GM12878 (cell line): Measurements from ENCODE around the gene ZNF408. TPM values are rescaled to one million over a fixed set of nuclear protein-coding genes. Genes with fewer than 3 reads are reported as not detected.

ENCODE experiments used
- ATAC-seq: fragments of 200-7000 bp; cut with Tn5 transposase; 3 replicates; pipeline ENCODE4 v1.9.1; 2020; ENCODE audit warnings: mild to moderate bottlenecking, moderate library complexity
- BruUV-seq: library from RNA; stranded (reverse); fragments of 400-500 nt; replicated peaks from 2 replicates; lab custom pipeline; 2021; lab: Mats Ljungman, UMichigan
- CTCF ChIA-PET: fragments of 300-600 bp; sonication (Branson Sonifier 250); formaldehyde crosslinking; extraction: SDS; loops from one replicate; lab custom pipeline; 2021; ENCODE audit warnings: inconsistent platforms; lab: Yijun Ruan, JAX
- POLR2A ChIA-PET: fragments of 350-600 bp; formaldehyde crosslinking; extraction: SDS; loops from one replicate; lab custom pipeline; 2021; ENCODE audit warnings: inconsistent platforms; lab: Charles Lee
- RAD21 ChIA-PET: fragments of 300-600 bp; sonication (Branson Sonifier 250); formaldehyde crosslinking; loops from one replicate; lab custom pipeline; 2023; ENCODE audit warnings: antibody characterized with exemption; ENCODE audit not compliant: unreplicated experiment; lab: Charles Lee
- SMC1A ChIA-PET: fragments of 300-600 bp; sonication (Branson Sonifier 250); formaldehyde crosslinking; loops from one replicate; lab custom pipeline; 2023; ENCODE audit not compliant: unreplicated experiment, uncharacterized antibody; lab: Charles Lee
- DNase-seq: peaks from one replicate; pipeline ENCODE4 v3.0.0-alpha.2; 2011; ENCODE audit warnings: low read depth, low spot score
- FAIRE-seq: peaks from 3 replicates; lab custom pipeline; 2011; peaks lifted over from hg19 to GRCh38; lab: Jason Lieb, UNC
- H2AFZ ChIP-seq: 2 replicates; pipeline ENCODE4 v1.6.0; 2011; ENCODE audit warnings: low read depth, low read length, control low read depth; ENCODE audit not compliant: control insufficient read depth
- H3K27ac ChIP-seq: 2 replicates; pipeline ENCODE4 v1.5.1; 2011; ENCODE audit warnings: control low read depth; ENCODE audit not compliant: control insufficient read depth, insufficient read depth
- H3K27me3 ChIP-seq, 2 experiments: replicated peaks in 1 of 2; 2 replicates each; pipeline versions ENCODE4 v1.6.0 to v1.6.1; 2011; ENCODE audit warnings: low read length in 1 of 2; ENCODE audit not compliant: control insufficient read depth in 2 of 2, insufficient read depth in 2 of 2
- H3K36me3 ChIP-seq, 2 experiments: 2 replicates each; pipeline ENCODE4 v1.5.1; 2011; ENCODE audit warnings: low read length in 1 of 2; ENCODE audit not compliant: control insufficient read depth in 2 of 2, insufficient read depth in 2 of 2
- H3K4me1 ChIP-seq: 2 replicates; pipeline ENCODE4 v1.6.1; 2011; ENCODE audit warnings: mild to moderate bottlenecking, low read length, moderate library complexity, mixed read lengths; ENCODE audit not compliant: control insufficient read depth, insufficient read depth
- H3K4me2 ChIP-seq: 2 replicates; pipeline ENCODE4 v1.6.0; 2011; ENCODE audit warnings: control low read depth; ENCODE audit not compliant: control insufficient read depth, insufficient read depth
- H3K4me3 ChIP-seq: fragments of 200-600 bp; sonication (generic); 2 replicates; pipeline ENCODE4 v1.5.1; 2016
- H3K79me2 ChIP-seq: 2 replicates; pipeline ENCODE4 v1.6.0; 2011; ENCODE audit warnings: low read length; ENCODE audit not compliant: control insufficient read depth, insufficient read depth
- H3K9ac ChIP-seq: 2 replicates; pipeline ENCODE4 v1.8.0; 2011; ENCODE audit warnings: low read length, control low read depth, mixed read lengths; ENCODE audit not compliant: control insufficient read depth, insufficient read depth
- H3K9me3 ChIP-seq: replicated peaks from 3 replicates; pipeline ENCODE4 v1.5.1; 2011; ENCODE audit warnings: mild to moderate bottlenecking, low read length; ENCODE audit not compliant: control insufficient read depth, insufficient read depth
- H4K20me1 ChIP-seq: 2 replicates; pipeline ENCODE4 v1.6.0; 2011; ENCODE audit not compliant: control insufficient read depth, insufficient read depth
- HDAC6 ChIP-seq: fragments of 200-600 bp; sonication (generic); IDR thresholded peaks from one replicate; pipeline ENCODE4 v1.8.0; 2017; ENCODE audit warnings: antibody characterized with exemption; ENCODE audit not compliant: unreplicated experiment
- NFIC ChIP-seq: IDR thresholded peaks from 2 replicates; pipeline ENCODE4 v1.6.1; 2012; ENCODE audit warnings: low read depth, mild to moderate bottlenecking, inconsistent platforms, low read length, moderate library complexity
- NR2C2 ChIP-seq: IDR thresholded peaks from 2 replicates; pipeline ENCODE4 v1.6.1; 2011; ENCODE audit warnings: borderline replicate concordance, low read depth; ENCODE audit not compliant: control insufficient read depth, insufficient read length
- PML ChIP-seq: IDR thresholded peaks from 2 replicates; pipeline ENCODE4 v1.6.1; 2012; ENCODE audit warnings: low read length, inconsistent platforms
- POLR2A ChIP-seq: IDR thresholded peaks from 2 replicates; pipeline ENCODE4 v1.6.1; 2011; ENCODE audit warnings: low read depth, mild to moderate bottlenecking, low read length
- TCF7 ChIP-seq: IDR thresholded peaks from 2 replicates; pipeline ENCODE4 v1.6.1; 2014; ENCODE audit warnings: antibody characterized with exemption, borderline replicate concordance
- ZBED1 ChIP-seq: IDR thresholded peaks from 2 replicates; pipeline ENCODE4 v1.6.1; 2016; ENCODE audit warnings: borderline replicate concordance
- ZNF24 ChIP-seq: fragments of 450-650 bp; IDR thresholded peaks from 2 replicates; pipeline ENCODE4 v1.6.1; 2017; ENCODE audit warnings: antibody characterized with exemption, mild to moderate bottlenecking
- WGBS: methylation state at CpG from one replicate; pipeline ENCODE4 v1.1.6; 2016; ENCODE audit warnings: low lambda C conversion rate; ENCODE audit not compliant: insufficient replicate concordance, insufficient coverage; ENCODE audit errors: missing lambda C conversion rate; 5-methylcytosine and 5-hydroxymethylcytosine counted together
- in situ Hi-C: fragments of 300-500 bp; cut with MboI; formaldehyde crosslinking; loops from 9 replicates; pipeline ENCODE4 v1.14.3; 2018; ENCODE audit warnings: mixed read lengths
- intact Hi-C: fragments of 100-400 bp; cut with micrococcal nuclease; formaldehyde crosslinking; loops from one replicate; pipeline ENCODE4 v1.14.2; 2022; ENCODE audit not compliant: unreplicated experiment
- polyA plus RNA-seq, 11 experiments: library from polyadenylated mRNA; depleted of rRNA in 4 of 11; unstranded in 6 of 11; stranded (reverse) in 5 of 11; fragments of >200 nt; fragmentation: Nextera tagmentation in 4 of 11; fragmentation: Illumina TruSeq in 1 of 11; extraction: Ambion mirVana in 4 of 11; extraction: Trizol in 1 of 11; gene quantifications; 1 replicate in 1 of 11; 2 replicates in 10 of 11; pipeline versions ENCODE4 v1.2.1 to v1.2.3, GENCODE V29; 2011 to 2016; ENCODE audit warnings: inconsistent platforms in 2 of 11, missing spikeins in 2 of 11, low read depth in 1 of 11
- total RNA-seq, 4 experiments: library from RNA; depleted of rRNA in 3 of 4; stranded (reverse); fragments of >200 nt in 3 of 4; fragmentation: Illumina TruSeq in 1 of 4; extraction: Trizol in 1 of 4; gene quantifications; 2 replicates each; pipeline versions ENCODE4 v1.2.1 to v1.2.3, GENCODE V29; 2013 to 2021
- TF ChIP-seq, protein P1 (sequence below): fragments of 450-650 bp; IDR thresholded peaks from 2 replicates; pipeline ENCODE4 v1.6.1; 2017; ENCODE audit warnings: mild to moderate bottlenecking, low read depth, inconsistent platforms; ENCODE audit not compliant: poor library complexity, severe bottlenecking
- TF ChIP-seq, protein P2 (sequence below): fragments of 450-650 bp; IDR thresholded peaks from 2 replicates; pipeline ENCODE4 v1.6.1; 2017; ENCODE audit warnings: mild to moderate bottlenecking, moderate library complexity
- TF ChIP-seq, protein P3 (sequence below): fragments of 450-650 bp; IDR thresholded peaks from 2 replicates; pipeline ENCODE4 v1.6.1; 2014; ENCODE audit warnings: mild to moderate bottlenecking

Gene ZNF408
- total and polyA plus RNA-seq, 10 of the 15 experiments (the other 5 are each of a cell fraction or from before 2014, with no cell fraction given) = 0.19 to 11.3 (median 7.2) TPM

GRCh38 chr11:46733234-46733633, 32.4 kb downstream of the ZNF408 start (continued):
- TF ChIP-seq, protein P1, sequence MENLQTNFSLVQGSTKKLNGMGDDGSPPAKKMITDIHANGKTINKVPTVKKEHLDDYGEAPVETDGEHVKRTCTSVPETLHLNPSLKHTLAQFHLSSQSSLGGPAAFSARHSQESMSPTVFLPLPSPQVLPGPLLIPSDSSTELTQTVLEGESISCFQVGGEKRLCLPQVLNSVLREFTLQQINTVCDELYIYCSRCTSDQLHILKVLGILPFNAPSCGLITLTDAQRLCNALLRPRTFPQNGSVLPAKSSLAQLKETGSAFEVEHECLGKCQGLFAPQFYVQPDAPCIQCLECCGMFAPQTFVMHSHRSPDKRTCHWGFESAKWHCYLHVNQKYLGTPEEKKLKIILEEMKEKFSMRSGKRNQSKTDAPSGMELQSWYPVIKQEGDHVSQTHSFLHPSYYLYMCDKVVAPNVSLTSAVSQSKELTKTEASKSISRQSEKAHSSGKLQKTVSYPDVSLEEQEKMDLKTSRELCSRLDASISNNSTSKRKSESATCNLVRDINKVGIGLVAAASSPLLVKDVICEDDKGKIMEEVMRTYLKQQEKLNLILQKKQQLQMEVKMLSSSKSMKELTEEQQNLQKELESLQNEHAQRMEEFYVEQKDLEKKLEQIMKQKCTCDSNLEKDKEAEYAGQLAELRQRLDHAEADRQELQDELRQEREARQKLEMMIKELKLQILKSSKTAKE = no peak
- TF ChIP-seq, protein P2, sequence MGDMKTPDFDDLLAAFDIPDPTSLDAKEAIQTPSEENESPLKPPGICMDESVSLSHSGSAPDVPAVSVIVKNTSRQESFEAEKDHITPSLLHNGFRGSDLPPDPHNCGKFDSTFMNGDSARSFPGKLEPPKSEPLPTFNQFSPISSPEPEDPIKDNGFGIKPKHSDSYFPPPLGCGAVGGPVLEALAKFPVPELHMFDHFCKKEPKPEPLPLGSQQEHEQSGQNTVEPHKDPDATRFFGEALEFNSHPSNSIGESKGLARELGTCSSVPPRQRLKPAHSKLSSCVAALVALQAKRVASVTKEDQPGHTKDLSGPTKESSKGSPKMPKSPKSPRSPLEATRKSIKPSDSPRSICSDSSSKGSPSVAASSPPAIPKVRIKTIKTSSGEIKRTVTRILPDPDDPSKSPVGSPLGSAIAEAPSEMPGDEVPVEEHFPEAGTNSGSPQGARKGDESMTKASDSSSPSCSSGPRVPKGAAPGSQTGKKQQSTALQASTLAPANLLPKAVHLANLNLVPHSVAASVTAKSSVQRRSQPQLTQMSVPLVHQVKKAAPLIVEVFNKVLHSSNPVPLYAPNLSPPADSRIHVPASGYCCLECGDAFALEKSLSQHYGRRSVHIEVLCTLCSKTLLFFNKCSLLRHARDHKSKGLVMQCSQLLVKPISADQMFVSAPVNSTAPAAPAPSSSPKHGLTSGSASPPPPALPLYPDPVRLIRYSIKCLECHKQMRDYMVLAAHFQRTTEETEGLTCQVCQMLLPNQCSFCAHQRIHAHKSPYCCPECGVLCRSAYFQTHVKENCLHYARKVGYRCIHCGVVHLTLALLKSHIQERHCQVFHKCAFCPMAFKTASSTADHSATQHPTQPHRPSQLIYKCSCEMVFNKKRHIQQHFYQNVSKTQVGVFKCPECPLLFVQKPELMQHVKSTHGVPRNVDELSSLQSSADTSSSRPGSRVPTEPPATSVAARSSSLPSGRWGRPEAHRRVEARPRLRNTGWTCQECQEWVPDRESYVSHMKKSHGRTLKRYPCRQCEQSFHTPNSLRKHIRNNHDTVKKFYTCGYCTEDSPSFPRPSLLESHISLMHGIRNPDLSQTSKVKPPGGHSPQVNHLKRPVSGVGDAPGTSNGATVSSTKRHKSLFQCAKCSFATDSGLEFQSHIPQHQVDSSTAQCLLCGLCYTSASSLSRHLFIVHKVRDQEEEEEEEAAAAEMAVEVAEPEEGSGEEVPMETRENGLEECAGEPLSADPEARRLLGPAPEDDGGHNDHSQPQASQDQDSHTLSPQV = no peak
- TF ChIP-seq NFIC (no peak), ZNF24 (no peak), ZBED1 (no peak)

DNA sequence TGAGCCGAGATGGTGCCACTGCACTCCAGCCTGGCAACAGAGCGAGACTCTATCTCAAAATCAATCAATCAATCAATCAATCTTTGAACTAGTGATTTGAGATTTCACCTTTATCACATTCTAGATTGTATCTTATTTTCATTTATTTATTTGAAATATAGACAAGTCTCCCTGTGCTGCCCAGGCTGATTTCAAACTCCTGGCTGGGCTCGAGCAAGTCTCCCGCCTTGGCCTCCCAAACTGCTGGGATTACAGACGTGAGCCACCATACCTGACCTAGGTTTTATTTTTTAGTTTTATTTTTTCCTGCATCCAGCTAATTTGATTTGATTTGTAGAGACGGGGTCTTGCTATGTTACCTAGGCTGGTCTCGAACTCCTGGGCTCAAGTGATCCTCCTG, 35.3 kb downstream of the ZNF408 start:
- in situ Hi-C loops = no loop called here
- no peak for FAIRE-seq
- POLR2A ChIA-PET = no interaction called here

More for the DNA sequence above, 35.3 kb downstream of the ZNF408 start:
- no peaks in the 10 kb centered on the region for H3K27me3 ChIP-seq
- no peaks in the 10 kb centered on the region for H4K20me1 ChIP-seq
- H3K9ac ChIP-seq = no peak overlapping the region
- no peak overlapping the region for H2AFZ ChIP-seq
- CTCF ChIA-PET = no interaction called here
- H3K9me3 ChIP-seq = no peaks in the 10 kb centered on the region
- no peak overlapping the region for H3K27ac ChIP-seq
- no peak overlapping the region for H3K4me2 ChIP-seq
- H3K4me3 ChIP-seq = no peak overlapping the region
- H3K36me3 ChIP-seq = peaks cover 0 to 2% of the 10 kb centered on the region in 2 experiments; a peak in 1 of 4 replicates
- H3K4me1 ChIP-seq = no peaks in the 10 kb centered on the region
- WGBS = 87% methylated on average over 7 of the region's 7 CpGs
- no TSS peak for BruUV-seq
- SMC1A ChIA-PET = no interaction called here
- DNase-seq (no peak), ATAC-seq (no peak)
- RAD21 ChIA-PET = no interaction called here
- intact Hi-C loops = no loop called here
- TF ChIP-seq, protein P3, sequence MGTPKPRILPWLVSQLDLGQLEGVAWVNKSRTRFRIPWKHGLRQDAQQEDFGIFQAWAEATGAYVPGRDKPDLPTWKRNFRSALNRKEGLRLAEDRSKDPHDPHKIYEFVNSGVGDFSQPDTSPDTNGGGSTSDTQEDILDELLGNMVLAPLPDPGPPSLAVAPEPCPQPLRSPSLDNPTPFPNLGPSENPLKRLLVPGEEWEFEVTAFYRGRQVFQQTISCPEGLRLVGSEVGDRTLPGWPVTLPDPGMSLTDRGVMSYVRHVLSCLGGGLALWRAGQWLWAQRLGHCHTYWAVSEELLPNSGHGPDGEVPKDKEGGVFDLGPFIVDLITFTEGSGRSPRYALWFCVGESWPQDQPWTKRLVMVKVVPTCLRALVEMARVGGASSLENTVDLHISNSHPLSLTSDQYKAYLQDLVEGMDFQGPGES = no peak
- TF ChIP-seq HDAC6 (no peak), NR2C2 (no peak), PML (no peak), TCF7 (no peak), POLR2A (no peak)
- no peaks in the 10 kb centered on the region for H3K79me2 ChIP-seq
